Measurements from ENCODE around the gene PPP1R15B.

Gene PPP1R15B

DNA sequence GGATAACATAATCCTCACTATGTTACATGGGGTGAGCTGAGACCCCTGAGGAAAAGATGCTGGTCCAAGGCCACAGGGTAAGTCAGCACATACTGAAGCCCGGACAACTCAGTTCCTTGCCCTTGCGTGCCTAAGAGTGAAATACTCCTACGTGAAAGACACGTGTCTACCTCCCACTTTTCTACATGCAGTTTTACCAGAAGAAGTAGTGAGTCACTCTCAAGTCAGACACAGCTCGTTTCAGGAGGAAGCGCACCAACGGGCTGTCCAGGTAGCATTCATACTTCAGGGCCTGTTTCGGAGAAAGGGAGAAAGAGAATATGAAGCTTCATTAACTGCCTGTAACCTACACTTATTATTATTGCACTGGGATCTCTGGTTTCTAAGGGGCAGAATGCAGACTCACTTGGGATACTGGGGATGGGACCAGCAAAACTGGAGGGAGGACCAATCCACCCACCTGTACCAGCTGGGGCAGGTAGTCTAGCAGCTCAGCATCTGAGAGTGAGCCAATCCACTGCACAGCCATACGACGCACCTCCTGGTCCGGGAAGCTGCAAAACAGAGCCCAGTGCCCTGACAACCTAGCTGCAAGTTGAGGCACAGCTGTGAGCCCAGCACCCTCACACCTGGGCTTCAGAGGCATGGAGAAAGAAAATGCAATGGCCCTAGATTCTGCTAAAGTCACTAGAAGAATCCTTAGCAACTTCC is 32.4 kb upstream of the PPP1R15B start:
- TF ChIP-seq, protein P1, sequence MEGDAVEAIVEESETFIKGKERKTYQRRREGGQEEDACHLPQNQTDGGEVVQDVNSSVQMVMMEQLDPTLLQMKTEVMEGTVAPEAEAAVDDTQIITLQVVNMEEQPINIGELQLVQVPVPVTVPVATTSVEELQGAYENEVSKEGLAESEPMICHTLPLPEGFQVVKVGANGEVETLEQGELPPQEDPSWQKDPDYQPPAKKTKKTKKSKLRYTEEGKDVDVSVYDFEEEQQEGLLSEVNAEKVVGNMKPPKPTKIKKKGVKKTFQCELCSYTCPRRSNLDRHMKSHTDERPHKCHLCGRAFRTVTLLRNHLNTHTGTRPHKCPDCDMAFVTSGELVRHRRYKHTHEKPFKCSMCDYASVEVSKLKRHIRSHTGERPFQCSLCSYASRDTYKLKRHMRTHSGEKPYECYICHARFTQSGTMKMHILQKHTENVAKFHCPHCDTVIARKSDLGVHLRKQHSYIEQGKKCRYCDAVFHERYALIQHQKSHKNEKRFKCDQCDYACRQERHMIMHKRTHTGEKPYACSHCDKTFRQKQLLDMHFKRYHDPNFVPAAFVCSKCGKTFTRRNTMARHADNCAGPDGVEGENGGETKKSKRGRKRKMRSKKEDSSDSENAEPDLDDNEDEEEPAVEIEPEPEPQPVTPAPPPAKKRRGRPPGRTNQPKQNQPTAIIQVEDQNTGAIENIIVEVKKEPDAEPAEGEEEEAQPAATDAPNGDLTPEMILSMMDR (conservative IDR thresholded peaks at IDR 0.05; ENCODE audit: low read length): no peak
- no peak overlapping the region for H3K4me3 ChIP-seq (ENCODE audit: low read length)
- no peak for DNase-seq (ENCODE audit: low read depth)

GRCh38 chr1:204443260-204443619 is 31.6 kb upstream of the PPP1R15B start:
- TF ChIP-seq, protein P1 (conservative IDR thresholded peaks at IDR 0.05; ENCODE audit: low read length): no peak
- H3K4me3 ChIP-seq (ENCODE audit: low read length): no peak overlapping the region
- no peak for DNase-seq (ENCODE audit: low read depth)

DNA sequence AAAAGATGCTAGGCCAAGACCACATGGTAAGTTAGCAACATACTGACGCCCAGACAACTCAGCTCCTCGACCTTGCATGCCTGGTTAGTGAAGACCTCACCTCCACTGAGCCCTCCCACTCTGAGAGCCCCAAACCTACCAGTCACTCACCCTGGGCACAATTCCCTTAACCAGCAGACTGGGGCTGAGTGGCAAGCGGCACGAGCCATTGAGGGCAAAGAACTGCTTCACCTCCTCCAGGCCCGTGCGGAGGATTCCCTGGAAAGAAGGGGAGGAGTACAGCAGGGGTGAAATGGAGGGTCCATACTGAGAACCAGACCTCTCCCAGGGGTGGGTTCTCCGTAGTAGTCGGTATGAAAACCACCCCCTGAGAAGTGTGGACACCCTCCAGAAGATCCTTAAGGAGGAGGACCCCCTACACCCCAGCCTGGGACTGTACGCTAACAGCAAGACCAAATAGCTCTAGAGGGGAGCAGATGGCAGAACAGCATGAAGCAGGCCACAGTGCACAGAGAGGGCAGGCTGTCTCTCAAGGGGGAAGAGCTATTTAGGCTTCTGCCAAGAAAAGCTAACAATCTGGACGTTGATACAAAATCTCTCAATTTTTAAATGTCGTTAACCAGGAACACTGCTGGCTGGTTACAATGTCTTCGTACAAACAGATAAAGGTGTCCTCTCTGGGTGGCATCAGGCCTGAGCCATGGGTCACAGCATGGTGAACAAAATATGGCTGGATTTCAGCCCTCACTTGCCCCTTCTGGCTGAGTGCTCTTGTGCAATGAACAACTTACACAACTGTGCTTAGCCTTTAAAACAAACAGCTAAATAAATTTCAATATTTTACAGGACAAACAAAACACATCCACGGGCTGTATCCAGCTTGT is 31.0 kb upstream of the PPP1R15B start:
- no peak overlapping the region for H3K4me3 ChIP-seq (ENCODE audit: low read length)
- TF ChIP-seq, protein P1 (conservative IDR thresholded peaks at IDR 0.05; ENCODE audit: low read length): no peak
- no peak for DNase-seq (ENCODE audit: low read depth)

GRCh38 chr1:204441558-204441957 is 29.9 kb upstream of the PPP1R15B start:
- TF ChIP-seq, protein P1 (conservative IDR thresholded peaks at IDR 0.05; ENCODE audit: low read length): no peak
- DNase-seq (ENCODE audit: low read depth): no peak
- H3K4me3 ChIP-seq (ENCODE audit: low read length): no peak overlapping the region

DNA sequence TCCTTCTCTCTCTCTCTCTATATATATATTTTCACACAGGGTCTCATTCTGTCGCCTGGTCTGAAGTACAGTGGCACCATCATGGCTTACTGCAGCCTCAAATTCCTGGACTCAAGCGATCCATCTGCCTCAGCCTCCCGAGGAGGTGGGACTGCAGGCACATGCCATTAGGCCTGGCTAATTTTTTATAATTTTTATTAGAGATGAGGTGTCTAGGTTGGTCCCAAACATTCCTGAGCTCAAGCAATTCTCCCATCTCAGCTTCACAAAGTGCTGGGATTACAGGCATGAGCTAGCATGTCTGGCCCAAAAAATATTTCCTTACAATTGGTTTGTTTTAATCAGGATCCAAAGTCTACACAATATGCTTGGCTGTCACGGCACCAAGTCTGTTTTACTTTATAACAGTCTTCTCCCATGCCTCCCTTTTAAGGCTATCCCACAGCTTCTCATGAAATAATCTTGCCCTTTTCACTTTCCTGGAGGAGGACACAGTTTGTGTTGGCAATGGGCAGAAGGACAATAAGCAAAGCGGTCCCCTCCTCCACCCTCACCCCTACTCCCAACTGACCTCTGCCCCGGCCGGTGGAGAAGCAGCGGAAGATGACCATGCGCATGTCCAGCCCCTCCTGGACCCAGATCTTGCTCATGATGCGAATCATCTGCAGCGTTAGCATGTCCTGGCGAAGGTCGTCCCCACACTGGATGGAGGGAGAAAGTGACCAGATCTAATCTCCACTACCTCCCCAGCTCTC is 28.2 kb upstream of the PPP1R15B start:
- DNase-seq (ENCODE audit: low read depth): no peak
- no peak overlapping the region for H3K4me3 ChIP-seq (ENCODE audit: low read length)
- TF ChIP-seq, protein P1 (conservative IDR thresholded peaks at IDR 0.05; ENCODE audit: low read length): no peak

- TF ChIP-seq, protein P1 (conservative IDR thresholded peaks at IDR 0.05; ENCODE audit: low read length): no peak
- peak; percentile 99 for DNase-seq (ENCODE audit: low read depth)
- H3K4me3 ChIP-seq (ENCODE audit: low read length): no peak overlapping the region
Measured at GRCh38 chr1:204438628-204439027, 27.0 kb upstream of the PPP1R15B start.
